GM21576 (cell line): ENCODE measurements around the gene MAP3K2.
"Not testable (repeated sequence)": the region's sequence is repeated elsewhere in the genome, so short reads cannot be mapped to it uniquely, and the experiment has no call there.

Experiments
- ATAC-seq: cut with Tn5 transposase; IDR thresholded peaks from one replicate; pipeline ENCODE4 v1.9.1; 2021; ENCODE audit warnings: mild to moderate bottlenecking, moderate library complexity; ENCODE audit not compliant: unreplicated experiment

Gene MAP3K2

GRCh38 chr2:127421116-127421800, 33.5 kb upstream of the MAP3K2 start:
- no peak for ATAC-seq

GRCh38 chr2:127420039-127420864, 32.5 kb upstream of the MAP3K2 start:
- no peak for ATAC-seq

- ATAC-seq = no peak
Measured at GRCh38 chr2:127419448-127420038, 31.8 kb upstream of the MAP3K2 start.

GRCh38 chr2:127419112-127419430, 31.3 kb upstream of the MAP3K2 start:
- ATAC-seq = no peak

GRCh38 chr2:127418300-127419111, 30.7 kb upstream of the MAP3K2 start, which contains the start of gene PROC:
PROC (plus strand) TSS chr2:127418427; CDS start chr2:127419943, 1,516 bp downstream.
- ATAC-seq = no peak

- ATAC-seq = no peak
Measured at GRCh38 chr2:127417406-127417805, 29.6 kb upstream of the MAP3K2 start.

- no peak for ATAC-seq
Measured at GRCh38 chr2:127416506-127417001, 28.8 kb upstream of the MAP3K2 start.

- peak; percentile 85 for ATAC-seq
Measured at GRCh38 chr2:127415593-127416505, 28.1 kb upstream of the MAP3K2 start.

- ATAC-seq = no peak
Measured at GRCh38 chr2:127414638-127415592, 27.1 kb upstream of the MAP3K2 start.

- no peak for ATAC-seq
Measured at GRCh38 chr2:127413782-127414637, 26.2 kb upstream of the MAP3K2 start.

GRCh38 chr2:127413200-127413599, 25.4 kb upstream of the MAP3K2 start:
- ATAC-seq = no peak

- no peak for ATAC-seq
Measured at GRCh38 chr2:127411653-127412369, 24.0 kb upstream of the MAP3K2 start.

- ATAC-seq = peak; percentile 50
Measured at GRCh38 chr2:127410871-127411652, 23.3 kb upstream of the MAP3K2 start.

- not testable (repeated sequence) for ATAC-seq
Measured at GRCh38 chr2:127409716-127410115, 21.9 kb upstream of the MAP3K2 start.

GRCh38 chr2:127408807-127409099, 21.0 kb upstream of the MAP3K2 start:
- no peak for ATAC-seq

GRCh38 chr2:127408004-127408806, 20.4 kb upstream of the MAP3K2 start:
- peak; percentile 54 for ATAC-seq
